Caco-2 (cell line): Measurements from ENCODE around the gene ZSWIM8. TPM values are rescaled to one million over a fixed set of nuclear protein-coding genes. Genes with fewer than 3 reads are reported as not detected.
A peak's percentile ranks its signal among the peaks of the same experiment; 100 is the strongest.

Experiments
- BruUV-seq: library from RNA; stranded (reverse); fragments of 400-500 nt; replicated peaks from 2 replicates; lab custom pipeline; 2021; lab: Mats Ljungman, UMichigan
- CTCF ChIA-PET: fragments of 300-600 bp; sonication (Branson Sonifier 250); formaldehyde crosslinking; loops from one replicate; lab custom pipeline; 2022; ENCODE audit warnings: antibody characterized with exemption; lab: Charles Lee
- POLR2A ChIA-PET: fragments of 300-600 bp; sonication (Branson Sonifier 250); formaldehyde crosslinking; loops from one replicate; lab custom pipeline; 2022; ENCODE audit warnings: antibody characterized with exemption; lab: Charles Lee
- DNase-seq, 2 experiments: peaks; one replicate each; pipeline versions ENCODE4 v3.0.0 to v3.0.0-alpha.2; 2020 to 2022
- H3K27me3 ChIP-seq: replicated peaks from 2 replicates; pipeline ENCODE4 v1.6.0; 2011; ENCODE audit warnings: low read length; ENCODE audit not compliant: control insufficient read depth, insufficient read depth
- H3K36me3 ChIP-seq: 2 replicates; pipeline ENCODE4 v1.5.1; 2011; ENCODE audit warnings: low read length; ENCODE audit not compliant: control insufficient read depth, insufficient read depth
- H3K4me1 ChIP-seq: fragments of 250-450 bp; sonication (Bioruptor Pico); 2 replicates; pipeline ENCODE4 v1.5.1; 2020; ENCODE audit warnings: mild to moderate bottlenecking
- H3K4me3 ChIP-seq: 2 replicates; pipeline ENCODE4 v1.5.1; 2011; ENCODE audit warnings: low read depth, mild to moderate bottlenecking, control low read depth, low read length
- H3K9me3 ChIP-seq: fragments of 250-450 bp; sonication (Bioruptor Pico); 2 replicates; pipeline ENCODE4 v1.5.1; 2020; ENCODE audit warnings: mild to moderate bottlenecking, moderate library complexity
- H3K27ac Mint-ChIP-seq: one replicate; pipeline ENCODE4 v1.8.0; 2022; ENCODE audit warnings: mixed read lengths; ENCODE audit not compliant: unreplicated experiment
- H3K27me3 Mint-ChIP-seq: one replicate; pipeline ENCODE4 v1.8.0; 2022; ENCODE audit warnings: mixed read lengths; ENCODE audit not compliant: insufficient read depth, unreplicated experiment
- H3K36me3 Mint-ChIP-seq: one replicate; pipeline ENCODE4 v1.8.0; 2022; ENCODE audit warnings: mild to moderate bottlenecking, mixed read lengths; ENCODE audit not compliant: insufficient read depth, unreplicated experiment
- H3K4me1 Mint-ChIP-seq: one replicate; pipeline ENCODE4 v1.8.0; 2022; ENCODE audit warnings: low read depth, mixed read lengths; ENCODE audit not compliant: unreplicated experiment
- H3K4me3 Mint-ChIP-seq: one replicate; pipeline ENCODE4 v1.8.0; 2022; ENCODE audit warnings: mild to moderate bottlenecking, moderate library complexity, mixed read lengths; ENCODE audit not compliant: unreplicated experiment
- H3K9me3 Mint-ChIP-seq: one replicate; pipeline ENCODE4 v1.8.0; 2022; ENCODE audit warnings: mixed read lengths; ENCODE audit not compliant: unreplicated experiment
- intact Hi-C: fragments of 100-400 bp; cut with micrococcal nuclease; formaldehyde crosslinking; loops from one replicate; pipeline ENCODE4 v1.10.0; 2022; ENCODE audit not compliant: unreplicated experiment
- total RNA-seq: library from RNA; stranded (reverse); gene quantifications from 2 replicates; pipeline ENCODE4 v1.2.3, GENCODE V29; 2022
- TF ChIP-seq, protein P1 (sequence below), 2 experiments: fragments of 200-600 bp in 1 of 2; IDR thresholded peaks; 1 replicate in 1 of 2; 2 replicates in 1 of 2; pipeline versions ENCODE4 v1.5.1 to v1.8.0; 2011 to 2022; ENCODE audit warnings: antibody characterized with exemption in 1 of 2, control low read depth in 1 of 2, inconsistent platforms in 1 of 2, low read depth in 1 of 2, low read length in 1 of 2, mild to moderate bottlenecking in 1 of 2, moderate library complexity in 1 of 2; ENCODE audit not compliant: insufficient read depth in 1 of 2, severe bottlenecking in 1 of 2, unreplicated experiment in 1 of 2

The ZSWIM8 gene
- total RNA-seq, 1 experiment from 2014 or later = 103 TPM

DNA sequence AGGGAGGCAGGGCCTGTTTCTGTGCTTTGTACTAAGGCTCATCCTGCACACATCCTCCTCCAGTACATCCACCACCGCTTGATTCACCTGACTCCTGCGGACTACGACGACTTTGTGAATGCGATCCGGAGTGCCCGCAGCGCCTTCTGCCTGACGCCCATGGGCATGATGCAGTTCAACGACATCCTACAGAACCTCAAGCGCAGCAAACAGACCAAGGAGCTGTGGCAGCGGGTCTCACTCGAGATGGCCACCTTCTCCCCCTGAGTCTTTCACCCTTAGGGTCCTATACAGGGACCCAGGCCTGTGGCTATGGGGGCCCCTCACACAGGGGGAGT lies 15.8 kb downstream of the ZSWIM8 start:
- H3K4me3 ChIP-seq = no peak overlapping the region
- H3K9me3 Mint-ChIP-seq = no peaks in the 10 kb centered on the region
- TF ChIP-seq, protein P1, sequence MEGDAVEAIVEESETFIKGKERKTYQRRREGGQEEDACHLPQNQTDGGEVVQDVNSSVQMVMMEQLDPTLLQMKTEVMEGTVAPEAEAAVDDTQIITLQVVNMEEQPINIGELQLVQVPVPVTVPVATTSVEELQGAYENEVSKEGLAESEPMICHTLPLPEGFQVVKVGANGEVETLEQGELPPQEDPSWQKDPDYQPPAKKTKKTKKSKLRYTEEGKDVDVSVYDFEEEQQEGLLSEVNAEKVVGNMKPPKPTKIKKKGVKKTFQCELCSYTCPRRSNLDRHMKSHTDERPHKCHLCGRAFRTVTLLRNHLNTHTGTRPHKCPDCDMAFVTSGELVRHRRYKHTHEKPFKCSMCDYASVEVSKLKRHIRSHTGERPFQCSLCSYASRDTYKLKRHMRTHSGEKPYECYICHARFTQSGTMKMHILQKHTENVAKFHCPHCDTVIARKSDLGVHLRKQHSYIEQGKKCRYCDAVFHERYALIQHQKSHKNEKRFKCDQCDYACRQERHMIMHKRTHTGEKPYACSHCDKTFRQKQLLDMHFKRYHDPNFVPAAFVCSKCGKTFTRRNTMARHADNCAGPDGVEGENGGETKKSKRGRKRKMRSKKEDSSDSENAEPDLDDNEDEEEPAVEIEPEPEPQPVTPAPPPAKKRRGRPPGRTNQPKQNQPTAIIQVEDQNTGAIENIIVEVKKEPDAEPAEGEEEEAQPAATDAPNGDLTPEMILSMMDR (IDR thresholded peaks at IDR 0.05; ENCODE audit: insufficient read depth in 1 of 2, low read depth in 1 of 2, low read length in 1 of 2, severe bottlenecking in 1 of 2, unreplicated experiment in 1 of 2) = no peak
- H3K27ac Mint-ChIP-seq = no peak overlapping the region
- H3K4me1 Mint-ChIP-seq = no peaks in the 10 kb centered on the region
- BruUV-seq = TSS peak; percentile 25
- ChIA-PET POLR2A (no interaction called here), CTCF (interaction anchor here (0.6 to 1.3 kb wide), 2 partner anchors 9 to 13 kb away, joined by 4 read pairs; no protein-coding TSS in a partner anchor)
- H3K4me1 ChIP-seq = no peaks in the 10 kb centered on the region
- intact Hi-C loops = no loop called here
- DNase-seq = no peak
- H3K9me3 ChIP-seq = no peaks in the 10 kb centered on the region
- H3K4me3 Mint-ChIP-seq = no peak overlapping the region
- peaks cover 2% of the 10 kb centered on the region for H3K36me3 ChIP-seq
- no peaks in the 10 kb centered on the region for H3K27me3 Mint-ChIP-seq
- peaks cover 77% of the 10 kb centered on the region for H3K36me3 Mint-ChIP-seq
- no peaks in the 10 kb centered on the region for H3K27me3 ChIP-seq

DNA sequence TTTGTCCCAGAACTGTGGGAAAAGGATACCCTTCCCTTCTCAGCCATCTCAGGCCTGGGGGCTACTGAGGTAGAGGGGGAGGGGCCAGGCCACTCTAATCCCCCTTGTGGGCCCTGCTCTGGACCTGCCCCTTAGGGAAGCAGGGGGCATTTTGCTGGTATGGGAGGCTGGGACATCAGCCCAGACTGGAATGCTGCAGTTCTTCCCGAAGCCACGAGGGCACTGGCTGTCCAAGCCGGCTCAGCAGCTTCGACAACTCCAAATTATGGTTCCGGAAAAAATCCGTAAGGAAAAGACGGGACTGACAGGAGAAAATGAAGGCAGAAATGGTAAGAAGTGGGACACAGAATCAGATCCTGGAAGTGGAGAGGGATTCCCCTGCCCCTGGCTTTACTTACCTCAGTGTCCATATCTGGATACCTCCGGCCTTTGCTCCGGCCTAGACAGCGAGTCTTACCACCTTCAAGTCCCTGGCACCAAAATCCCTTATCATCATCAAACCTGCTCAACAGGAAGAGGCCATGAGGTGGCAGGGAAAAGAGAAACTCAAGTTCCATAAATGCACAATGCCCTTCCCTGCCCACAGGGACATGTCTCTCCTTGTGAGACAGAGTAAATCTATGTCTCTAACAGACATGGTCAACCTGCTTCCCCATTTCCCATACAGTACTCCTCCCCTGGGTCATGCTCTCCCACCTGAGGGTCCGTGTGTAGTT lies 17.0 kb downstream of the ZSWIM8 start:
- no peak for DNase-seq
- no peaks in the 10 kb centered on the region for H3K4me1 Mint-ChIP-seq
- BruUV-seq = no TSS peak
- H3K4me3 Mint-ChIP-seq = no peak overlapping the region
- Histone ChIP-seq H3K36me3 (peaks cover 2% of the 10 kb centered on the region), H3K9me3 (no peaks in the 10 kb centered on the region), H3K4me1 (no peaks in the 10 kb centered on the region), H3K4me3 (no peak overlapping the region), H3K27me3 (no peaks in the 10 kb centered on the region)
- no peaks in the 10 kb centered on the region for H3K27me3 Mint-ChIP-seq
- intact Hi-C loops = no loop called here
- TF ChIP-seq, protein P1 (IDR thresholded peaks at IDR 0.05; ENCODE audit: insufficient read depth in 1 of 2, low read depth in 1 of 2, low read length in 1 of 2, severe bottlenecking in 1 of 2, unreplicated experiment in 1 of 2) = no peak
- no peaks in the 10 kb centered on the region for H3K9me3 Mint-ChIP-seq
- ChIA-PET POLR2A (no interaction called here), CTCF (no interaction called here)
- no peak overlapping the region for H3K27ac Mint-ChIP-seq
- peaks cover 80% of the 10 kb centered on the region for H3K36me3 Mint-ChIP-seq

DNA sequence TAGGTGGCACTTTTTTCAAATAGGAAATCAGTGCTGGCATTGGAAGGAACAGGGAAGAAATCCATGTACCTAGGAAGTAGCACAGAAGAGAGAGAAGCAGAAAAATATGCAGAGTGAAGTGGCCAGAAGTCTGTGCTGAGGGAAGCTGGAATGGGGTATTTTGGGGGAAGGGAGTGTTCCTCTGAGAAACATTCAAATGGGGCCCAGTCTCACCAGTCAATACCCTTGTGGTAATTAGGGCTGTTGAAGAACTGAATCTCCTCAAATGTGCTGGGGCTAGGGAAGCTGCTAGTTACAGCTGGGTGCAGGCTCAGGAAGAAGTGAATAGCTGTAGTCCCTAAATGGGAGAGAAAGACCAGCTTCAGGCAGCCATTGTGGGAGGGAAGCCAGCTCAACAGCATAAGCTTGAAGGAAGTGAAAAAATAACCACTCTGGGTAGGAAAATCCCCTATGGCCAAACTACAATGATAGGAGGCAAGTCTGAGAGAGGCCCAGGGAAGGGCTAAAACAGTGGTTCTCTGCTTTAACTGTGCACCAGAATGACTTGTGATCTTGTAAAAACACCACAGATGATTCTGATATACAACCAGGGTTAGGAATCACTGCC lies 18.4 kb downstream of the ZSWIM8 start:
- no peak overlapping the region for H3K27ac Mint-ChIP-seq
- ChIA-PET CTCF (interaction anchor here (0.6 kb wide), 1 partner anchor 139 kb away, joined by 3 read pairs; no protein-coding TSS in a partner anchor), POLR2A (interaction anchor here (0.6 to 0.7 kb wide), 2 partner anchors 37 to 406 kb away, joined by 3 read pairs; no protein-coding TSS in a partner anchor)
- no peak overlapping the region for H3K4me3 Mint-ChIP-seq
- Histone ChIP-seq H3K9me3 (no peaks in the 10 kb centered on the region), H3K27me3 (no peaks in the 10 kb centered on the region), H3K4me3 (no peak overlapping the region), H3K4me1 (no peaks in the 10 kb centered on the region), H3K36me3 (peaks cover 2% of the 10 kb centered on the region)
- no peaks in the 10 kb centered on the region for H3K9me3 Mint-ChIP-seq
- peaks cover 74% of the 10 kb centered on the region for H3K36me3 Mint-ChIP-seq
- no peaks in the 10 kb centered on the region for H3K4me1 Mint-ChIP-seq
- no peak for DNase-seq
- TF ChIP-seq, protein P1 (IDR thresholded peaks at IDR 0.05; ENCODE audit: insufficient read depth in 1 of 2, low read depth in 1 of 2, low read length in 1 of 2, severe bottlenecking in 1 of 2, unreplicated experiment in 1 of 2) = no peak
- intact Hi-C loops = no loop called here
- no peaks in the 10 kb centered on the region for H3K27me3 Mint-ChIP-seq
- no TSS peak for BruUV-seq
